Measurements from ENCODE around the gene RBP3.

Gene RBP3

DNA sequence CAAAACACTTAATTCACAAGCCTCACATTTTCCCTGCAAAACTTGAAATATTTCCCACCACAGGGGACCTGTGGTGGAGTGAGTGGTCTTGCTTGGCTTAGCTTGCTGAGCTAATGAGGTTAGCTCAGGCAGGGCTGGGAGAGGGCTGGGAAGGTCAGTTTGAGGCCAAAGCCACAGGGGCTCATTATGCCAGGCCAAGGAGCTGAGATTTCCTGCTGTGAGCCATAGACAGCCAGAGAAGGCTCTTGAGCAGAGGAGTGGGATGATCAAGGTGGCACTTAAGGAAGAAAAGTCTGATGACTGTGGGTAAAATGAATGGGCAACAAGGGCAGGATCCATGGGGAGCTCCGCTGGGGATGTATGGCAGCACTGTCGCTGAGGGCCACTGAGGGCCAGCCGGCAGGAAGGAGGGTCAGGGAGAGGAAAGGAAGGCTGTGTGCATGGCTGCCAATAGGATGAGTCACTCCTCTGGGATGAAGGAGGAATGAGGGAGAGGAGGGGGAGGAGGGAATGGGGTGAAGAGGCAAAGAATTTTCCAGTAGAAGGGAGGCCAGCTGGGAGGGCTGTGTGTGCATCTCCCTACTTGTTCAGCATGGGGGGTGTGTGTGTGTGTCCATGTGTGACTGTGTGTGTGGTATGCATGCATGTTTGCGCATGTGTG lies 54.6 kb downstream of the RBP3 start:
- no peak for DNase-seq

DNA sequence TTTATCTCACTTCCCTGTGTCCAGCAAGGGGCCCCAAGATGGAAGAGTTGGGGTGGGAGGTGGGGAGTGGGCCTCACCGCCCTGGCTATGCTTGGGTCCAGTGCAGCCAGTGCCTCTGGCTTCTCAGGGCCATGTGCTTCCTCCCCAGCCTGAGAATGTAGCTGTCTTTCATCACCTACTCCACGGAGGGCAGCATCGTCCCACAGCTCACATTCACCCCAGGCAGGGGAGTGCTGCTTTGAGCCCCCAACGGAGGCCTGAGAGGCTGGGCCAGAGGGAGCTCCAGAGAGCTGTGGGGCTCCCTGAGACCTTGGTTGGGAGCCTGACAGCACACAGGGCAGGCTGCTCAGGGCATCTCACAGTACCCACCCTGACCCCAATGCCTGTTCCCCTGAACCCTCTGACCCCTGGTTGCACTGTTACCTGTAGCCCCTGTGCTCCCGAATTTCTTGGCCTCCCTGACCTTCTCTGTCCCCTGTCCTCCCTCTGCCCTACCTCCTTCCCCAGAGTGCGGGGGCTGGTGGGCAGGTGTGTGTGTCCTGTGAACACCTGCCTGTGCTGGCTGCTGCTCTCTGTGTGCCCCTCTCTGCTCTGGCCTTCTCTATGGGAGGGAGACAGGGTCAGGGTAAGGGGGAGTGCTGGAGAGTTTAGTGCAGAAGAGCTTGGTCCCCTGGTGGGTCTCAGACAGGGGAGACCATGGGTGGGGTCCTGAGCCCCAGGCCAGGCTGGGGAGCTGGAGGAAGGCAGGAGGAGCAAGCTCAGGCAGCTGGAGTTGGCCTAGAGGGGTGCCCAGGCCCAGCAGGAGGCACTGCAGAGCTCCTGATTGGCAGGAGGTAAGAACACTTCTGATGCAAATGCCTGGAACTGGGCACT lies 55.5 kb downstream of the RBP3 start:
- no peak for DNase-seq

DNA sequence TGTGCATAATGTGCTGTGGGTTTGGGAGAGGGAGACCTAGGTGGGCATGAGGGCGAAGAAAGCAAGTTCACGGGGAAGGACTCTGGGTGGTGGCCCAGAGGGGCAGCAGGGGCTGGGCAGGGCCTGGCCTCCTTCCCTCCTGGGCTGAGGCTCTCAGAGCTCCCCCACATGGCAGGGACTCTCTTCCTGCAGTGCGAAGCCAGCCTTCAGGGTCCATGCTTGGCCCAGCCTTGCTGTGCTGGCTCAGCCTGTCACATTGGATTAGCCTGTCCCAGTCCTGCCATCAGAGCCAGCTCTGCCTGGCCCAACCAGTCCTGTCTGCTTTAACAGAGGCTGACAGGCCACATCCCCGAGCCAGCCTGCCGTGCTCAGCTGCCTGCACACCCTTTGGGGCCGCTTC lies 56.3 kb downstream of the RBP3 start:
- no peak for DNase-seq

DNA sequence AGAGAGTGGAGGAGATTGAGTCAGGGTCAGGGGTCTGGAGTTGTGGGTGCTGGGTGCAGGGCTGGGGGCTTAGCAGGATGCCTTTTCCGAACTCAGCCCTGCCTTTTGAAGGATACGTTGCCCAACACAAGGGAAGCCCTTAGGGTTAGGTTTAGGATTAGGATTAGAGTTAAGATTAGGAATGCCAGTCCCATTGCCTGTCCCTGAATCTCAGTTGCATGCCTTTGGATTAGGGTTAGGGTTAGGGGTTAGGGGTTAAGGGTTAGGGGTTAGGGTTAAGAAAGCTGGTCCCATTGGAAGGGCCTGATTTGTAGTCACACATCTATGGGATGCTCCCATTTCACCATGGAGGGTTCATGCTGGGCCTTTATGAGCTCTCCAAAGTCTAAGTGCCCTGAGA lies 56.8 kb downstream of the RBP3 start:
- DNase-seq, result no peak

DNA sequence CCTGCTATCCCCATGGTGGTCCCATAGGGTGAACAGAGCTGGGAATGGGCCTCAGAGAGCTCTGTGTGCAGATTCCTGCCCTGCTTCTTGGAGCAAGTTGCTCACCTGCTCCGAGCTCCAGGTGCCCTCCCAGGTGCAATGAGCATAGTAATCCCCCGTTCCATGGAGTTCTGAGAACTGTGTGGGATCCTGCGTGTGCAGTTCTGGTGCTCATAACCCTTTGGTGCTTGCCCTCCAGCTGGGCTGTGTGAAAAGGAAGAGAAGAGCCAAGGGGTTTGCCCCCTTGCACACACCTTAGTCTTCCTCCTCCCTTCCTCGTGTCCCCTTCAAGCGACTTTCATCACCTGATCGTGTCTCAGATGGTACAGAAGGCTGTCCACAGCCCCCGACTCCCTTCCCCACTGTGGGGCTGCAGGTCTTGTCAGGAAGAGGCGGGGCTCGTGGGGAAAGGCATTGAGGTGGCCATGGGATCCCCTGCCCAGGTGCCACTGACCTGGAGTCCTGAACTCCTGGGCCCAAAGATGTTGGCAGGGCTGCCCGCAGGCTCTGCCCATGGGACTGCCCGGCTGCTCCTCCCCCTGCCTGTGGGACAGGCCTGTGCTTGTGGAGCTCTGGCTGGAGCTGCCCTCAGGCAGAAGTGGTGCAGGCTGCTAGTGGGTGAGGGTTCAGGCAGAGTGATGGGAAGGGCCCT lies 57.8 kb downstream of the RBP3 start:
- no peak for DNase-seq

DNA sequence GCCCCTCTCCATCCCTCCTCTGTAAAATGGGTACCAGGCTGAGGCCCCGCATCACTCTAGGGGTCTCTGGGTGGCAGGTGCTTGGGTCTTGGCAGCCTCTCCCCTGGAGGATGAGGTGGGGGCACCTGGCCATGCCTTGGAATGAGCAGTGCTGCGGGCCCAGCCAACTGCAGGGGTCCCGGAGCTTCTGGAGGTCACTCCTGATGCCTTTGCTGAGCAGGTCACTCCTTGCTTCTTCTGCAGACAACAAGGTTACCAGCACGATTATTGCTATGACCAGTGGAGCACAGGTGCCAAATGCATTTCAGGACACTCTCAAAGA lies 58.3 kb downstream of the RBP3 start:
- no peak for DNase-seq

DNA sequence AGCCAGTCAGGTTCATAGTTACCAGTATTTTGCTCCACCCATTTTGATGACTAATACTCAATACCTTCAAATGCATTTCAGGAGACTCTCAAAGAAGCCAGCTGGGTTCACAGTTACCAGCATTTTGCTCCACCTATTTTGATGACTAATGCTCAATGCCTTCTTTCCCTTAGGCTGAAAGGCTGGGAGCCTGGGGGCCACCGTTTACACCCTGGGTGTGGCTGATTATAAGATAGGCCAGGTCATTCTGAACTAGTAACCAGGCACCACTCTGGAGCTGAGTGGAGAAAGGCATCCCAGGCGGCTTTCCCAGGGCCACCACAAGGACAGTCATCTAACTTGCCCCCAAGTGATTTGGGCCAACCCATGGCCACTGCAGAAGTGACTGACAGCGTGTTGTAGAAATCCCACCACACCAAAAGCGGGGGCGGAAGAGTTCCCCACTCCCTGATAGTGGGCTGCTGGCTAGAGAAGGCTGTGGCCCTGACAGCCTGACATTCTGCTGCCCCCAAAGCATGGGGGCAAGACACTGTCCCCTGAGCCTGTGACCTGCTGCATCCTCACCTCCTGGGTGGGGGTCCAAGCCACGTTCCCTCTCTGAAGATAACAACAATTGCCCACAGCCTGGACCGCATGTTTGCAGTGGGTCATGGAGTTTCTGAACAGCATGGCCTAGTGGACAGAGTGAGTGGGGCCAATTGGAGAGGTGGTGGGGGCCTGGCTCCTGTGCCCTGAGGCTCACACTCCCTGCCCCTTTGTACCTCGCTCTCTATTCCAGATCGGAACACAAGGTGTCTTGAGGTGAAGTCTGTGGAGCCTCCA lies 58.9 kb downstream of the RBP3 start:
- no peak for DNase-seq
